GM21825 (cell line): Measurements from ENCODE around the gene ARHGEF1.

Experiments used
- ATAC-seq: cut with Tn5 transposase; IDR thresholded peaks from one replicate; pipeline ENCODE4 v1.9.1; 2021; ENCODE audit warnings: mild to moderate bottlenecking, moderate library complexity; ENCODE audit not compliant: unreplicated experiment

ARHGEF1 gene

GRCh38 chr19:41882568-41883462, at the start of gene ARHGEF1:
Gene ARHGEF1 (plus strand): TSS chr19:41883184. CDS start chr19:41888083, 4,899 bp downstream.
- no peak for ATAC-seq

GRCh38 chr19:41837981-41838708, 44.8 kb upstream of the ARHGEF1 start:
- ATAC-seq, result no peak

- ATAC-seq, result no peak
Observed at GRCh38 chr19:41839211-41839610, 43.8 kb upstream of the ARHGEF1 start.

- ATAC-seq, result no peak
Observed at GRCh38 chr19:41843371-41843770, 39.6 kb upstream of the ARHGEF1 start.

GRCh38 chr19:41844601-41845000, 38.4 kb upstream of the ARHGEF1 start, which contains the start of gene LYPD4:
Gene LYPD4 (minus strand): TSS chr19:41844683. CDS start chr19:41839285, 5,398 bp downstream.
- ATAC-seq, result no peak

GRCh38 chr19:41845001-41845050, 38.2 kb upstream of the ARHGEF1 start, which contains the start of gene DMRTC2:
Gene DMRTC2 (plus strand): TSS chr19:41845042. CDS start chr19:41847429, 2,387 bp downstream.
- ATAC-seq, result no peak

GRCh38 chr19:41845051-41845590, 37.9 kb upstream of the ARHGEF1 start:
- no peak for ATAC-seq

GRCh38 chr19:41847351-41848105, 35.5 kb upstream of the ARHGEF1 start:
- ATAC-seq, result no peak

GRCh38 chr19:41848666-41849065, 34.3 kb upstream of the ARHGEF1 start:
- no peak for ATAC-seq

- ATAC-seq, result no peak
Observed at GRCh38 chr19:41849067-41849466, 33.9 kb upstream of the ARHGEF1 start.

GRCh38 chr19:41850381-41850780, 32.6 kb upstream of the ARHGEF1 start:
- ATAC-seq, result no peak

- ATAC-seq, result no peak
Observed at GRCh38 chr19:41851456-41851855, 31.5 kb upstream of the ARHGEF1 start.

GRCh38 chr19:41853344-41853743, 29.6 kb upstream of the ARHGEF1 start:
- ATAC-seq, result no peak

GRCh38 chr19:41853768-41854167, 29.2 kb upstream of the ARHGEF1 start:
- ATAC-seq, result no peak

GRCh38 chr19:41859213-41859617, 23.8 kb upstream of the ARHGEF1 start:
- no peak for ATAC-seq

GRCh38 chr19:41859618-41860418, 23.2 kb upstream of the ARHGEF1 start, which contains the start of gene RPS19:
Gene RPS19 (plus strand): TSS chr19:41860255. CDS start chr19:41860775, 520 bp downstream.
- ATAC-seq, result peak; percentile 75

- no peak for ATAC-seq
Observed at GRCh38 chr19:41860419-41861115, 22.4 kb upstream of the ARHGEF1 start.

GRCh38 chr19:41861116-41861768, 21.7 kb upstream of the ARHGEF1 start:
- ATAC-seq, result no peak

GRCh38 chr19:41861846-41862245, 21.1 kb upstream of the ARHGEF1 start:
- ATAC-seq, result no peak
